ENCODE measurements around the gene FIP1L1.

The FIP1L1 gene

GRCh38 chr4:53424280-53424679 is 46.8 kb downstream of the FIP1L1 start:
- no peak for DNase-seq (ENCODE audit: low read depth in 1 of 2, low spot score in 1 of 2)
- H3K27ac ChIP-seq (replicated peaks), result no peak overlapping the region
- H3K4me3 ChIP-seq (replicated peaks; ENCODE audit: insufficient read depth, low read length), result no peak overlapping the region
- TF ChIP-seq, protein P1, sequence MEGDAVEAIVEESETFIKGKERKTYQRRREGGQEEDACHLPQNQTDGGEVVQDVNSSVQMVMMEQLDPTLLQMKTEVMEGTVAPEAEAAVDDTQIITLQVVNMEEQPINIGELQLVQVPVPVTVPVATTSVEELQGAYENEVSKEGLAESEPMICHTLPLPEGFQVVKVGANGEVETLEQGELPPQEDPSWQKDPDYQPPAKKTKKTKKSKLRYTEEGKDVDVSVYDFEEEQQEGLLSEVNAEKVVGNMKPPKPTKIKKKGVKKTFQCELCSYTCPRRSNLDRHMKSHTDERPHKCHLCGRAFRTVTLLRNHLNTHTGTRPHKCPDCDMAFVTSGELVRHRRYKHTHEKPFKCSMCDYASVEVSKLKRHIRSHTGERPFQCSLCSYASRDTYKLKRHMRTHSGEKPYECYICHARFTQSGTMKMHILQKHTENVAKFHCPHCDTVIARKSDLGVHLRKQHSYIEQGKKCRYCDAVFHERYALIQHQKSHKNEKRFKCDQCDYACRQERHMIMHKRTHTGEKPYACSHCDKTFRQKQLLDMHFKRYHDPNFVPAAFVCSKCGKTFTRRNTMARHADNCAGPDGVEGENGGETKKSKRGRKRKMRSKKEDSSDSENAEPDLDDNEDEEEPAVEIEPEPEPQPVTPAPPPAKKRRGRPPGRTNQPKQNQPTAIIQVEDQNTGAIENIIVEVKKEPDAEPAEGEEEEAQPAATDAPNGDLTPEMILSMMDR (IDR thresholded peaks at IDR 0.05; ENCODE audit: insufficient read depth, low read length), result no peak
- no peak for TF ChIP-seq GABPA (IDR thresholded peaks at IDR 0.05; ENCODE audit: low read depth)
- no peak for TF ChIP-seq POLR2AphosphoS5 (IDR thresholded peaks at IDR 0.05; ENCODE audit: low read depth)
- TF ChIP-seq REST (IDR thresholded peaks at IDR 0.05; ENCODE audit: insufficient replicate concordance, low read depth), result no peak
- TF ChIP-seq SPI1 (IDR thresholded peaks at IDR 0.05; ENCODE audit: borderline replicate concordance, low read depth), result no peak
- no peaks in the 10 kb centered on the region for H3K27me3 ChIP-seq (ENCODE audit: insufficient read depth, poor library complexity, severe bottlenecking)

- no peak overlapping the region for H3K4me3 ChIP-seq (replicated peaks; ENCODE audit: insufficient read depth, low read length)
- H3K27ac ChIP-seq (replicated peaks), result no peak overlapping the region
- no peak for TF ChIP-seq REST (IDR thresholded peaks at IDR 0.05; ENCODE audit: insufficient replicate concordance, low read depth)
- no peak for DNase-seq (ENCODE audit: low read depth in 1 of 2, low spot score in 1 of 2)
- no peaks in the 10 kb centered on the region for H3K27me3 ChIP-seq (ENCODE audit: insufficient read depth, poor library complexity, severe bottlenecking)
These were observed 49.9 kb downstream of the FIP1L1 start for GRCh38 chr4:53427366-53427765.

DNA sequence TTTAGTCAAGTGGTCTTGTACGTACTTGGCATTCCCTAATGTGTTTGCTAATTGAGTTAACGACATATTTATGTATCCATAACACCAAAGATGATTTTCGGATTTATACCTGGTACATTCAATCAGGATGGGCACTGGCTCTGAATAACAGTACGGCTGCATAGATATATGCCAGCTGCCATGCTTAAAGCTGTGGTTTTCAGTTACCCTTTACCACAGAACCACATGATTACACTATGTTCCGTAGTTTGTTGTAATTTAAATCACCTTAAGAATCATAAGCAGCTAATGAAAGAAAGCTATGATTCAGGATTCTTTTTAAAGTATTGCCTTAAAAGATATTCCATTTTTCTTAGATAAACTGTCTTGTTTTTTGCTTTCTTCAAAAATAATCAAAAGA is 53.6 kb downstream of the FIP1L1 start:
- peak in 1 of 2 experiments; percentile 10 for DNase-seq (ENCODE audit: low read depth in 1 of 2, low spot score in 1 of 2)
- Histone ChIP-seq H3K4me3 (replicated peaks; ENCODE audit: insufficient read depth, low read length) (no peak overlapping the region), H3K27ac (replicated peaks) (no peak overlapping the region), H3K27me3 (ENCODE audit: insufficient read depth, poor library complexity, severe bottlenecking) (no peaks in the 10 kb centered on the region)
- TF ChIP-seq, protein P1 (IDR thresholded peaks at IDR 0.05; ENCODE audit: insufficient read depth, low read length), result no peak
- TF ChIP-seq GABPA (IDR thresholded peaks at IDR 0.05; ENCODE audit: low read depth), result no peak
- TF ChIP-seq POLR2AphosphoS5 (IDR thresholded peaks at IDR 0.05; ENCODE audit: low read depth), result peak; percentile 31; the same call in 1 of the 2 replicates

DNA sequence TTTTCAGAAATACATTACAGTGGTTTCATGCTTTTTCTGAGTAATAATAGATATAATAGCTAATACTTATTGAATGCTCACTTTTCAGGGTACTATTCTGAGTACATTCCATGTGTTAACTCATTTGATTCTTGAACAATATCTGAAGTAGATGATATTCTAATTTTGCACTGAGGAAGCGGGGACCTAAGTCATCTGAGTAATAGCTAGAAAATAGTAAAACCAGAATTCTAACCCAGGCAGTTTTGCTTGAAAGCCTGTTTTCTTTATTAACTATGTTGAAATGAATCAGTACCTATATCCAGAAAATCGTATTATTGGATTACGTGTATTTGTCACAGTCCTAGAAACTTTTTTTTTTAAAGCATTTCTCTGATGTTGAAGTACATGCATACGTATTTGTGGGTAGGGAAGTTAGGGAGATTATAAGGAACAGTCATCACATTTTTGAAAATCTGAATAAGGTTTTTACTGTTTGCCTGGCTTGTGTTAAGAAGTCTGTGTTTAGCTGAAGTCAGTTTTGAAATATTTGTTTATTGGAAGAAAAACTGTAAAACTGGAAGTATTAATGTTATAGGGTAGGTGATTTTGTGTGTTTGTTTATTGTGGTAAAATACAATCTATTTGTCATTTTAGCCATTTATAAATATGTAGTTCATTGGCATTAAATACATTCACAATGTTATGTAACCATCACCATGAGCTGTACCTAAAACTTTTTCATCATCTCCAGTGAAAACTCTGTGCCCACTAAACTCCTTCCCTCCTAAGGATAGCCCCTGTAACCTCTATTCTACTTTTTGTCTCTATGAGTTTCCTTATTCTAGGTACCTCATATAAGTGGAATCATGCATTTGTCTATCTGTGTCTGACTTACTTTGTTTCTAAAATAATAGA is 55.3 kb downstream of the FIP1L1 start:
- H3K27ac ChIP-seq (replicated peaks), result no peak overlapping the region
- no peak for TF ChIP-seq REST (IDR thresholded peaks at IDR 0.05; ENCODE audit: insufficient replicate concordance, low read depth)
- TF ChIP-seq SPI1 (IDR thresholded peaks at IDR 0.05; ENCODE audit: borderline replicate concordance, low read depth), result no peak
- no peak for TF ChIP-seq POLR2AphosphoS5 (IDR thresholded peaks at IDR 0.05; ENCODE audit: low read depth)
- TF ChIP-seq, protein P1 (IDR thresholded peaks at IDR 0.05; ENCODE audit: insufficient read depth, low read length), result no peak
- TF ChIP-seq GABPA (IDR thresholded peaks at IDR 0.05; ENCODE audit: low read depth), result no peak
- H3K4me3 ChIP-seq (replicated peaks; ENCODE audit: insufficient read depth, low read length), result no peak overlapping the region
- no peak for DNase-seq (ENCODE audit: low read depth in 1 of 2, low spot score in 1 of 2)
- no peaks in the 10 kb centered on the region for H3K27me3 ChIP-seq (ENCODE audit: insufficient read depth, poor library complexity, severe bottlenecking)

Measured in HL-60 (cell line).